GM21529 (cell line): ENCODE measurements around the gene DDX55.
"Not testable (repeated sequence)": the region's sequence is repeated elsewhere in the genome, so short reads cannot be mapped to it uniquely, and the experiment has no call there.

Experiments used
- ATAC-seq: cut with Tn5 transposase; IDR thresholded peaks from one replicate; pipeline ENCODE4 v1.9.1; 2021; ENCODE audit not compliant: unreplicated experiment

DDX55 gene

GRCh38 chr12:123601602-123602489, at the start of gene DDX55:
DDX55 (plus strand) TSS chr12:123602099; CDS start chr12:123602149, 50 bp downstream.
- peak; percentile 84 for ATAC-seq

GRCh38 chr12:123554136-123554535, 47.8 kb upstream of the DDX55 start:
- not testable (repeated sequence) for ATAC-seq

- not testable (repeated sequence) for ATAC-seq
These were observed 47.1 kb upstream of the DDX55 start for GRCh38 chr12:123554843-123555242.

- ATAC-seq, result not testable (repeated sequence)
These were observed 43.4 kb upstream of the DDX55 start for GRCh38 chr12:123558487-123558886.

GRCh38 chr12:123559468-123559867, 42.4 kb upstream of the DDX55 start:
- ATAC-seq, result no peak

- no peak for ATAC-seq
These were observed 30.5 kb upstream of the DDX55 start for GRCh38 chr12:123571343-123571813.

GRCh38 chr12:123572391-123572790, 29.5 kb upstream of the DDX55 start:
- ATAC-seq, result no peak

GRCh38 chr12:123573870-123574269, 28.0 kb upstream of the DDX55 start:
- ATAC-seq, result no peak

GRCh38 chr12:123576611-123577010, 25.3 kb upstream of the DDX55 start:
- no peak for ATAC-seq

- no peak for ATAC-seq
These were observed 23.7 kb upstream of the DDX55 start for GRCh38 chr12:123578243-123578642.

GRCh38 chr12:123578829-123579228, 23.1 kb upstream of the DDX55 start:
- not testable (repeated sequence) for ATAC-seq

GRCh38 chr12:123580772-123581171, 21.1 kb upstream of the DDX55 start:
- no peak for ATAC-seq

- no peak for ATAC-seq
These were observed 10.0 kb upstream of the DDX55 start for GRCh38 chr12:123591702-123592481.

- no peak for ATAC-seq
These were observed 6.2 kb upstream of the DDX55 start for GRCh38 chr12:123595729-123596128.

GRCh38 chr12:123597100-123597499, 4.8 kb upstream of the DDX55 start:
- no peak for ATAC-seq

- no peak for ATAC-seq
These were observed 3.4 kb upstream of the DDX55 start for GRCh38 chr12:123598522-123598921.

GRCh38 chr12:123599310-123599709, 2.6 kb upstream of the DDX55 start:
- no peak for ATAC-seq

- no peak for ATAC-seq
These were observed 2.2 kb upstream of the DDX55 start for GRCh38 chr12:123599721-123600120.

GRCh38 chr12:123602651-123603195, 824 bp downstream of the DDX55 start:
- ATAC-seq, result no peak

- ATAC-seq, result not testable (repeated sequence)
These were observed 1.6 kb downstream of the DDX55 start for GRCh38 chr12:123603495-123603894.

- ATAC-seq, result no peak
These were observed 5.9 kb downstream of the DDX55 start for GRCh38 chr12:123607756-123608155.
